OCI-LY7 (cell line): ENCODE data around the gene PKHD1.

Experiments
- EZH2phosphoT487 ChIP-seq: fragments of 200-600 bp; sonication (generic); IDR thresholded peaks from 2 replicates; pipeline ENCODE4 v1.6.1; 2018; ENCODE audit warnings: low read depth, borderline replicate concordance, mild to moderate bottlenecking, mixed run types, antibody characterized with exemption, low read length, moderate library complexity, mixed read lengths
- TF ChIP-seq, protein P1 (sequence below): fragments of 200-600 bp; sonication (generic); conservative IDR thresholded peaks from 2 replicates; pipeline ENCODE4 v1.5.1; 2014; ENCODE audit warnings: mild to moderate bottlenecking, antibody characterized with exemption, low read length, moderate library complexity, mixed read lengths

DNA sequence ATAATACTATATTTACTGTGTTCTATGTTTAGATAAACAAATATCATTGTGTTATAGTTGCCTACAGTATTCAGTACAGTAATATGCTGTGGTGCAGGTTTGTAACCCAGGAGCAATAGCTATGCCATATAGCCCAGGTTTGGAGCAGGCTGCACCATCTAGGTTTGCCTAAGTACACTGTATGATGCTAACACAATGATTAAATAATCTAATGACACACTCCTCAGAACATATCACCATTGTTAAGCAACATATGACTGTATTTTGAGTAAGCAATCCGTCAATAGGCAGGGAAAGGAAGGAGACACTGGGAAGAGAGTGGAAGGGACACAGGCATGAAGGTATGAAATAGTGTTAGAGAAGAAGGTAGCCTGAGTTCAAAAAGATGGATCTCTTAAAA, 369.9 kb downstream of the PKHD1 start:
- TF ChIP-seq, protein P1, sequence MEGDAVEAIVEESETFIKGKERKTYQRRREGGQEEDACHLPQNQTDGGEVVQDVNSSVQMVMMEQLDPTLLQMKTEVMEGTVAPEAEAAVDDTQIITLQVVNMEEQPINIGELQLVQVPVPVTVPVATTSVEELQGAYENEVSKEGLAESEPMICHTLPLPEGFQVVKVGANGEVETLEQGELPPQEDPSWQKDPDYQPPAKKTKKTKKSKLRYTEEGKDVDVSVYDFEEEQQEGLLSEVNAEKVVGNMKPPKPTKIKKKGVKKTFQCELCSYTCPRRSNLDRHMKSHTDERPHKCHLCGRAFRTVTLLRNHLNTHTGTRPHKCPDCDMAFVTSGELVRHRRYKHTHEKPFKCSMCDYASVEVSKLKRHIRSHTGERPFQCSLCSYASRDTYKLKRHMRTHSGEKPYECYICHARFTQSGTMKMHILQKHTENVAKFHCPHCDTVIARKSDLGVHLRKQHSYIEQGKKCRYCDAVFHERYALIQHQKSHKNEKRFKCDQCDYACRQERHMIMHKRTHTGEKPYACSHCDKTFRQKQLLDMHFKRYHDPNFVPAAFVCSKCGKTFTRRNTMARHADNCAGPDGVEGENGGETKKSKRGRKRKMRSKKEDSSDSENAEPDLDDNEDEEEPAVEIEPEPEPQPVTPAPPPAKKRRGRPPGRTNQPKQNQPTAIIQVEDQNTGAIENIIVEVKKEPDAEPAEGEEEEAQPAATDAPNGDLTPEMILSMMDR: no peak
- no peak for TF ChIP-seq EZH2phosphoT487
